Measurements from ENCODE around the gene SLC25A14. TPM values are rescaled to one million over a fixed set of nuclear protein-coding genes. Genes with fewer than 3 reads are reported as not detected.
"Not testable (repeated sequence)": the region's sequence is repeated elsewhere in the genome, so short reads cannot be mapped to it uniquely, and the experiment has no call there.

SLC25A14 gene
- total RNA-seq, 1 donor from 2014 or later = 14.9 TPM

- H3K27me3 ChIP-seq = no peaks in the 10 kb centered on the region
- H3K27ac ChIP-seq = no peak overlapping the region
- no peaks in the 10 kb centered on the region for H3K9me3 ChIP-seq
- H3K4me3 ChIP-seq = no peak overlapping the region
- intact Hi-C loops (cut with DNase I) = no loop called here
- TF ChIP-seq CTCF (IDR thresholded peaks at IDR 0.05) = no peak
- no peak for DNase-seq (ENCODE audit: low spot score in 2 of 2)
- no peaks in the 10 kb centered on the region for H3K4me1 ChIP-seq
- H3K36me3 ChIP-seq = no peaks in the 10 kb centered on the region
Measured at GRCh38 chrX:130300010-130300282, 39.8 kb upstream of the SLC25A14 start.

- H3K9me3 ChIP-seq = no peaks in the 10 kb centered on the region
- H3K27ac ChIP-seq = no peak overlapping the region
- H3K27me3 ChIP-seq = no peaks in the 10 kb centered on the region
- intact Hi-C loops (cut with DNase I) = no loop called here
- no peaks in the 10 kb centered on the region for H3K36me3 ChIP-seq
- no peak overlapping the region for H3K4me3 ChIP-seq
- no peak for DNase-seq (ENCODE audit: low spot score in 2 of 2)
- no peak for TF ChIP-seq CTCF (IDR thresholded peaks at IDR 0.05)
- no peaks in the 10 kb centered on the region for H3K4me1 ChIP-seq
Measured at GRCh38 chrX:130301405-130301804, 38.3 kb upstream of the SLC25A14 start.

DNA sequence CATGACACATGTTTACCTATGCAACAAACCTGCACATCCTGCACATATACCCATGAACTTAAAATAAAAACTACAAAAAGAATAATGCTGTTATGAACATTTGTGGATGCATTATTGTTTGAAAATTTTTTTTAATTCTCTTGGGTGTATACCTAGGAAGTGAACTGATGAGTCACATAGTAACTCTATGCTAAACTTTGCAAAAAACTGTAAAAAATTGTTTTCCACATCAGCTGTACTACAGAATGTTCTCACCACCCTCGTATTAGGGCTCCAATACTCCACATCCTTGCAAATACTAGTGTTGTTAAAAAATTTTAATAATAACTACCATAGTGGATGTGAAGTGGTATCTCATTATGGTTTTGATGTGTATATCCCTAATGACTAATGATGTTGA is 37.7 kb upstream of the SLC25A14 start:
- Histone ChIP-seq H3K4me1 (no peaks in the 10 kb centered on the region), H3K4me3 (no peak overlapping the region), H3K36me3 (no peaks in the 10 kb centered on the region), H3K27me3 (no peaks in the 10 kb centered on the region), H3K9me3 (no peaks in the 10 kb centered on the region), H3K27ac (no peak overlapping the region)
- no peak for TF ChIP-seq CTCF (IDR thresholded peaks at IDR 0.05)
- DNase-seq (ENCODE audit: low spot score in 2 of 2) = no peak
- intact Hi-C loops (cut with DNase I) = no loop called here

DNA sequence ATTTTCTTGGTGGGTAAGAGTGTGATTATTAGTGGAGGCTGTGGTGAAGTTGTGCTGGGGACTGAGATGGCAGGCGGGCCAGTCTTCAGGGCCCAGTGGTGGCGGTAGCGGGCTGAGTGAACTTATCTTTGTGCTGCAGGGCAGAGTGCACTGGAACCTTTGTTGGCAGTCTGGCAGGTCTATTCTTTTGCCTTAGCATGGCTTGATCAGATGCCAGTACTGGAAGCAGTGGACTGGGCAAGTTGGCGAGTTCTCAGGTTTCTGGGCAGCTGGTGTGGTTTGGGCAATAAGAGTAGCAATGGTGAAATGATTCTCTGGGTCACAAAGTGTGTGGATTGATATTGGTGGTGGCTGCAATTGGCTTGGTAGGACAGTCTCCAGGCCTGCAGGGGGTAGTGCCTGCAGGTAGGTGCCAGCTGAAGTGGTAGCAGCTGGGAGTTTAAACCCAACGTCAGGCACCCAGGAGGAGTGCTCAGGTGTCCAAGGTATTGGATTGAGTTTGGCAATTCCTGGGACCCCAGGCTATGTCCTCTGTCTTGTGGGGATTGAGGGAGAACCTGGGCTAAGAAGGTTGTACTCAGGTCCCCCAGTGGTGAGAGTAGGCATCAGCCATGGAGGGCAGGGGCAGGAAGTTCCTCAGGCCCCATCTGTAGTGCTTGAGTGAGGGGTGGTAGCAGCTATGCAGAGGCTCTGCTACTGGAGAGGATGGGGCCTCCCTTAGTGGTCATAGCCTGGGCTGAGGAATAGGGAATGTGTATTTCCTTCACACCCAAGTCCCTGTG is 34.9 kb upstream of the SLC25A14 start:
- Histone ChIP-seq H3K27ac (no peak overlapping the region), H3K4me1 (no peaks in the 10 kb centered on the region), H3K9me3 (no peaks in the 10 kb centered on the region), H3K27me3 (no peaks in the 10 kb centered on the region), H3K4me3 (no peak overlapping the region), H3K36me3 (no peaks in the 10 kb centered on the region)
- intact Hi-C loops (cut with DNase I) = no loop called here
- no peak for TF ChIP-seq CTCF (IDR thresholded peaks at IDR 0.05)
- DNase-seq (ENCODE audit: low spot score in 2 of 2) = no peak

DNA sequence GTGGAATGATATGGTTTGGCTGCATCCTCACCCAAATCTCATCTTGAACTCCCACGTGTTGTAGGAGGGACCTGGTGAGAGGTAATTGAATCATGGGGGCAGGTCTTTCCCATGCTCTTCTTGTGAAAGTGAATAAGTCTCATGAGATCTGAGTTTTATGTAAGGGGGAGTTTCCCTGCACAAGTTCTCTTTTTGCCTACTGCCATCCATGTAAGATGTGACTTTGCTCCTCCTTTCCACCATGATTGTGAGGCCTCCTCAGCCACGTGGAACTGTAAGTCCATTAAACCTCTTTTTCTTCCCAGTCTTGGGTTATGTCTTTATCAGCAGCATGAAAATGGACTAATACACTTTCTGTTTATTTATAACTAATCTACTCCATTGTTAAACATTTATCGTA is 19.8 kb upstream of the SLC25A14 start:
- H3K4me1 ChIP-seq; H3K36me3 ChIP-seq; H3K9me3 ChIP-seq; H3K4me3 ChIP-seq; H3K27ac ChIP-seq; intact Hi-C loops (cut with DNase I); DNase-seq (ENCODE audit: low spot score in 2 of 2); H3K27me3 ChIP-seq: not testable (repeated sequence)

GRCh38 chrX:130321550-130321949 is 18.2 kb upstream of the SLC25A14 start:
- no peaks in the 10 kb centered on the region for H3K36me3 ChIP-seq
- no peaks in the 10 kb centered on the region for H3K27me3 ChIP-seq
- H3K9me3 ChIP-seq = no peaks in the 10 kb centered on the region
- intact Hi-C loops (cut with DNase I) = no loop called here
- H3K4me1 ChIP-seq = no peaks in the 10 kb centered on the region
- H3K4me3 ChIP-seq = no peak overlapping the region
- DNase-seq (ENCODE audit: low spot score in 2 of 2) = no peak
- no peak overlapping the region for H3K27ac ChIP-seq
- TF ChIP-seq CTCF (IDR thresholded peaks at IDR 0.05) = no peak

All from ascending aorta (tissue), 2 donors.